NAMALWA (cell line): ENCODE results near the gene MPZL3.
"Not testable (repeated sequence)": the region's sequence is repeated elsewhere in the genome, so short reads cannot be mapped to it uniquely, and the experiment has no call there.

Experiments
- DNase-seq: peaks from one replicate; pipeline ENCODE4 v3.0.0-alpha.2; 2015; ENCODE audit warnings: low spot score

Gene MPZL3

GRCh38 chr11:118184784-118185579 is 67.2 kb downstream of the MPZL3 start:
- DNase-seq, result no peak

- DNase-seq, result not testable (repeated sequence)
Measured at GRCh38 chr11:118183691-118184090, 68.5 kb downstream of the MPZL3 start.

GRCh38 chr11:118180300-118180703 is 71.9 kb downstream of the MPZL3 start:
- peak; percentile 78 for DNase-seq

- no peak for DNase-seq
Measured at GRCh38 chr11:118176778-118177134, 75.4 kb downstream of the MPZL3 start.
